Measurements from ENCODE around the gene MYMK. TPM values are rescaled to one million over a fixed set of nuclear protein-coding genes. Genes with fewer than 3 reads are reported as not detected.

MYMK gene
- total RNA-seq, 1 donor from 2014 or later, result not detected

DNA sequence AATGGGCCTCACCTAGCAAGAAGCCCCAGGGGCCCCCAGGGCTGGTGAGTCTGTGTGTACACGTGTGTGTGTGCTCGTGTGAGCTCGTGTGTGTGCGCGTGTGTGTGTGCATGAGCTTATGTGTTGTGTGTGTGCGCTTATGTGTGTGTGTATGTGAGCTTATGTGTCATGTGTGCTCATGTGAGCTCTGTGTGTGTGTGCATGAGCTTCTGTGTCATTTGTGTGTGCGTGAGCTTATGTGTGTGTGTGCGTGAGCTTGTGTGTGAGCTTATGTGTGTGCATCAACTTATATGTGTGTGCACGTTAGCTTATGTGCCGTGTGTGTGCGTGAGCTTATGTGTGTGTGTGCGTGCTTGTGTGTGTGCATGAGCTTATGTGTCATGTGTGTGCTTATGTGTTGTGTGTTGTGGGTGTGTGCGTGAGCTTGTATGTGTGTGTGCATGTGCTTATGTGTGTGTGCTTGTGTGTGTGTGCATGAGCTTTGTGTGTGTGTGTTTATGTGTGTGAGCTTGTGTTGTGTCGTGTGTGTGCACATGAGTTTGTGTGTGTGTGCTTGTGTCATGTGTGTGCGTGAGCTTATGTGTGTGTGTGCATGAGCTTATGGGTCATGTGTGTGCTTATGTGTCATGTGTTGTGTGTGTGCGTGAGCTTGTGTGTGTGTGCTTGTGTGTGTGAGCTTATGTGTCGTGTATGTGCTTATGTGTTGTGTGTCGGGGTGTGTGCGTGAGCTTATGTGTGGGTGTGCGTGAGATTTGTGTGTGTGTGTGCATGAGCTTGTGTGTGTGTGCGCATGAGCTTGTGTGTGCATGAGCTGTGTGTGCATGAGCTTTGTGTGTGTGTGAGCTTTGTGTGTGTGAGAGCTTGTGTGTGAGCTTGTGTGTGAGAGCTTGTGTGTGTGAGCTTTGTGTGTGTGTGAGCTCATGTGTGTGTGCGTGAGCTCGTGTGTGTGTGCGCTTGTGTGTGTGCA lies 29.1 kb downstream of the MYMK start:
- no peak for DNase-seq (ENCODE audit: extremely low spot score in 2 of 2)
- Histone ChIP-seq H3K27ac (no peak overlapping the region), H3K9me3 (no peaks in the 10 kb centered on the region), H3K36me3 (no peaks in the 10 kb centered on the region), H3K4me3 (no peak overlapping the region), H3K4me1 (peaks cover 11% of the 10 kb centered on the region), H3K27me3 (no peaks in the 10 kb centered on the region)
- TF ChIP-seq POLR2AphosphoS5 (IDR thresholded peaks at IDR 0.05; ENCODE audit: insufficient read depth in 1 of 2, low read depth in 1 of 2), result no peak
- TF ChIP-seq, protein P1, sequence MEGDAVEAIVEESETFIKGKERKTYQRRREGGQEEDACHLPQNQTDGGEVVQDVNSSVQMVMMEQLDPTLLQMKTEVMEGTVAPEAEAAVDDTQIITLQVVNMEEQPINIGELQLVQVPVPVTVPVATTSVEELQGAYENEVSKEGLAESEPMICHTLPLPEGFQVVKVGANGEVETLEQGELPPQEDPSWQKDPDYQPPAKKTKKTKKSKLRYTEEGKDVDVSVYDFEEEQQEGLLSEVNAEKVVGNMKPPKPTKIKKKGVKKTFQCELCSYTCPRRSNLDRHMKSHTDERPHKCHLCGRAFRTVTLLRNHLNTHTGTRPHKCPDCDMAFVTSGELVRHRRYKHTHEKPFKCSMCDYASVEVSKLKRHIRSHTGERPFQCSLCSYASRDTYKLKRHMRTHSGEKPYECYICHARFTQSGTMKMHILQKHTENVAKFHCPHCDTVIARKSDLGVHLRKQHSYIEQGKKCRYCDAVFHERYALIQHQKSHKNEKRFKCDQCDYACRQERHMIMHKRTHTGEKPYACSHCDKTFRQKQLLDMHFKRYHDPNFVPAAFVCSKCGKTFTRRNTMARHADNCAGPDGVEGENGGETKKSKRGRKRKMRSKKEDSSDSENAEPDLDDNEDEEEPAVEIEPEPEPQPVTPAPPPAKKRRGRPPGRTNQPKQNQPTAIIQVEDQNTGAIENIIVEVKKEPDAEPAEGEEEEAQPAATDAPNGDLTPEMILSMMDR (IDR thresholded peaks at IDR 0.05), result no peak
- TF ChIP-seq POLR2A (IDR thresholded peaks at IDR 0.05), result no peak
- intact Hi-C loops (cut with DNase I), result no loop called here

DNA sequence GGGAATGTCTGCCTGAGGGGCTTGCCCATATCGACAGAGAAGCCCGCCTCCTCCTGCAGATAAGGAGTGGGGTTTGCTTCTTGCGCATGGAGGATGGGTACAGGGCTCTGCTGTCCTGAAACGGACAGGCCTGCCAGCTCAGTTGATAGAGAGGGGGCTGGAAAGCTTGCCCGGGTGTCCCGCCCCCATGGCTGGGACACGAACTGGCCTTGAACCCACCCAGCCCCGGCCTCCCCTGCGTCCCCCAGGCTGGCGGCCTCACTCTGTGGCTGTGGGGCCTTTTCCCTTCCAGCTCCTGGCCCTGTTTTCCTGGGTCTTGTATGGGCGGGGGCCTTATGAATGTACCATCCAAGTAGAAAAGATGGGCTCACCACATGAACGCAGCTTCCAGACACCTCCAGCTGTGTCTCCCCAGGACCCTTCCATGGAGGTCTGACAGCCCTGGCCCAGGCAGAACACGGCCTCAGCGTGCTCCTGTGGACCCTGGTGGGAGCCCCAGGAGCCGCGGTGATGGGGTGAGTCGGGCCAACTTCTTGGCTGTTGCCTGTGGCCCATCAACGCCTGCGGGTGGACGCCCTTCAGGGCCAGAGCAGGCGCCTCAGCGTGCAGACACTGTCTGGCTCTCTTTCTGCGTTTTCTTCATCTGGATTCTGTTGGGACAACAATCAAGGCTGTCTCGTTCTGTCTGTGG lies 30.0 kb downstream of the MYMK start:
- DNase-seq (ENCODE audit: extremely low spot score in 2 of 2), result no peak

DNA sequence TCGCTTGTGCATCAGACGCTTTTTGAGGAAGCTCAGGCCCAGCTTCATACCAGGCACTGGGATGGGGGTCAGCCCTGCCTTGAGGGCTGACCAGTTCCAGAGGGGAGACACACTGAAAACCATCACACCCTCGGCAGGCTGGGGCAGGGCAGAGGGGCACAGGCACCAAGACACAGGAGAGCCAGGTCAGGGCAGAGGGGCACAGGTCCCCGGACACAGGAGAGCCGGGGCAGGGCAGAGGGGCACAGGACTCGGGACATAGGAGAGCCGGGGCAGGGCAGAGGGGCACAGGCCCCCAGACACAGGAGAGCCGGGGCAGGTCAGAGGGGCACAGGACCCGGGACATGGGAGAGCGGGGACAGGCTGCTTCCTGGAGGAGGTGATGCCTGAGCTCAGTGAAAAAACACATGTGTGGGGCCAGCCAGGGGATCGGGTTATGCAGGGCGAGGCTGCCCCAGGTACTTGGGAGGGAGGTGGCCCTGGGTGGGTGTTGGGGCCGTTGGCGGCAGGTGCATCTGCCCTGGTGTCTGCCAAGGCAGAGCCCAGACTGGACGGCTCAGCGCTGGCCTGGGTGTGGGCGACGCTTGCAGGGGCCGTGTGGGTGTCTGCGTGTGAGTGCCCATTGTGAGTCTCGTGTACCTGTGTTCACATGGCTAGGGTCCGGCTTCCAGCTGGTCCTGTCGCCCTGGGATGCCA lies 30.8 kb downstream of the MYMK start:
- TF ChIP-seq POLR2AphosphoS5 (IDR thresholded peaks at IDR 0.05; ENCODE audit: insufficient read depth in 1 of 2, low read depth in 1 of 2) (no peak), POLR2A (IDR thresholded peaks at IDR 0.05) (no peak)
- TF ChIP-seq, protein P1 (IDR thresholded peaks at IDR 0.05), result no peak
- no peak overlapping the region for H3K27ac ChIP-seq
- no peak for DNase-seq (ENCODE audit: extremely low spot score in 2 of 2)
- no peaks in the 10 kb centered on the region for H3K27me3 ChIP-seq
- peaks cover 11% of the 10 kb centered on the region for H3K4me1 ChIP-seq
- intact Hi-C loops (cut with DNase I), result no loop called here
- no peak overlapping the region for H3K4me3 ChIP-seq
- no peaks in the 10 kb centered on the region for H3K9me3 ChIP-seq
- H3K36me3 ChIP-seq, result no peaks in the 10 kb centered on the region

More for the DNA sequence above, 30.0 kb downstream of the MYMK start:
- TF ChIP-seq POLR2AphosphoS5 (IDR thresholded peaks at IDR 0.05; ENCODE audit: insufficient read depth in 1 of 2, low read depth in 1 of 2) (no peak), POLR2A (IDR thresholded peaks at IDR 0.05) (no peak)
- TF ChIP-seq, protein P1 (IDR thresholded peaks at IDR 0.05), result no peak
- Histone ChIP-seq H3K4me1 (peaks cover 11% of the 10 kb centered on the region), H3K9me3 (no peaks in the 10 kb centered on the region), H3K27ac (no peak overlapping the region), H3K4me3 (no peak overlapping the region), H3K27me3 (no peaks in the 10 kb centered on the region), H3K36me3 (no peaks in the 10 kb centered on the region)
- intact Hi-C loops (cut with DNase I), result no loop called here

DNA sequence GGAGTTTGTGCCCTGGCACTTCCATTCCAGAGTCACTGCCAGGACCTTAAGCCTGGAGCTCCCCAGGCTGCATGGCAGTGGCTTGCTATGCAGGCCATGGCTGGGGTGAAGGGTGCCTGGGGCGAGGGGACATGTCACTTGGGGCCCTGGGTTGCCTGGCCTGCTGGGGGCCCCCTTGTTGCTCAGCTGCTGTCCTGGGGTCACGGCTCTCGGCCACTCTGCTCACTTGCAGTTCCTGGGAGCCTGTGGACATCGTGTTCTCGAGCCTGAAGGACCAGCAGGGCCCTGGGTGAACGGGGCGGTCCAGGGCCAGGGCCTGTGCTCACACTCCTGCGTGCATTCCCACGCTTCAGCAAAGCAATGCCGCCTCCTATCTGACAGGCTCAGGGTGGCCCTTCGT lies 31.3 kb downstream of the MYMK start:
- no peaks in the 10 kb centered on the region for H3K9me3 ChIP-seq
- no peak overlapping the region for H3K27ac ChIP-seq
- TF ChIP-seq POLR2AphosphoS5 (IDR thresholded peaks at IDR 0.05; ENCODE audit: insufficient read depth in 1 of 2, low read depth in 1 of 2), result no peak
- no peaks in the 10 kb centered on the region for H3K27me3 ChIP-seq
- H3K4me1 ChIP-seq, result peaks cover 11% of the 10 kb centered on the region
- H3K4me3 ChIP-seq, result no peak overlapping the region
- intact Hi-C loops (cut with DNase I), result no loop called here
- no peaks in the 10 kb centered on the region for H3K36me3 ChIP-seq
- no peak for DNase-seq (ENCODE audit: extremely low spot score in 2 of 2)
